CD4-positive, alpha-beta T cell treated with Interleukin-6 at 100 ng/mL for 8 hours (primary cell): ENCODE data around the gene TTC31.
"Not testable (repeated sequence)": the region's sequence is repeated elsewhere in the genome, so short reads cannot be mapped to it uniquely, and the experiment has no call there.

ENCODE experiments used
- DNase-seq: peaks from one replicate; pipeline ENCODE4 v3.0.0-alpha.2; 2020; ENCODE audit warnings: mixed read lengths, low spot score

TTC31 gene

GRCh38 chr2:74482801-74483674 is at the start of gene TTC31, which contains the start of gene CCDC142:
TSS of gene TTC31 (plus strand) at chr2:74483081. CDS start at chr2:74483096, 15 bp downstream.
TSS of gene CCDC142 (minus strand) at chr2:74482998. CDS start at chr2:74482837, 161 bp downstream.
- DNase-seq, result peak; percentile 93

DNA sequence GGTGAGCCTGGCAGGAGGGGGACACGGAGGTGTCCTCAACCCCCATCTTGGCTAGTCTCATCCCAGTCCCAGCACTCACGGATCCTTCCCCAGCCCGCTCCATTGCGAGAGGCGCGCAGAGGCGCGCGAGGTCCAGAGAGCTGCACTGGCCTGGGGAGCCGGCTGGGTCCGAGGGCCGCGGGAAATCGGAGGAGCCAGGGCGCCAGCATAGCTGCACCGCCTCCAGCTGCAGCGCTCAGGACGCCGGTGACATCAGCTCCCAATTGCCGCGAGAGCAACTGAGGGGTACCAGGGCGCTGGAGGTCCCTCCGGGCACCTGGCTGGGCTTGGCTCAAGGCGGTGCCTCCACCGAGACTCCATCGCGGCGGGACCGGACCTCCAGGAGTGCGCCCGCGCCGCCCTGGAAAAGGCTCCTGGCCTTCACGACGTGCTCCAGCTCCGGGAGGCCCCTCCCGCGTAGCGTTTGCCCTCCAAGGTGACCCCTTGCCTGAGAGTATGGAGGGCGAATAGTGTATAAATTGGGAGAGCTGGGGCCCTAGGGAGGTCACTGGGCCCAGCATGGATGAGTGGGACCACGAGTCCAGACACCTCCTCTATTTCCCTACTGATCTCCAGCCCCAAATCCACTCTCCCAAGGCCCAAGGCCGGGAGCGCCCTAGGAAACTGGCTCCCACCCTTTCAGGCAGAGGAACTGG is 46.6 kb upstream of the TTC31 start:
- DNase-seq, result no peak

- no peak for DNase-seq
Measured at GRCh38 chr2:74436848-74437695, 45.8 kb upstream of the TTC31 start.

DNA sequence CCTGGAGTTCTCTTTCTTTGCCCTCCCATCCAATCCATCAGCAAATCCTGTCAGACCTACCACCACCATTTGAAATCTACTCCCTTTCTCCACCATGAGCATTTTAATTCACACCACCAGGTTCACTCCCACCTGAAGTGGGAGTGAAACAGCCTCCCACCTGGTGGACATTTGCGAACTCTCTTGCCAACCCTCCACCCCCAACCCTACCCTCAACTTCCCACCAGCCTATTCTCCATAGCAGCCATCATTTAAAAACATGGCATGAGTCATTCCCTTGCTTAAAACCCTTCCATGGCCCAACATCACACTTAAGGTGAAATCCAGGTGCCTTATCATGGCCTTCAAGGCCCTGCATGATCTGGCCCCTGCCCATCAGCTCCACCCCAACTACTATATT is 44.6 kb upstream of the TTC31 start:
- no peak for DNase-seq

GRCh38 chr2:74439373-74439772 is 43.5 kb upstream of the TTC31 start:
- no peak for DNase-seq

DNA sequence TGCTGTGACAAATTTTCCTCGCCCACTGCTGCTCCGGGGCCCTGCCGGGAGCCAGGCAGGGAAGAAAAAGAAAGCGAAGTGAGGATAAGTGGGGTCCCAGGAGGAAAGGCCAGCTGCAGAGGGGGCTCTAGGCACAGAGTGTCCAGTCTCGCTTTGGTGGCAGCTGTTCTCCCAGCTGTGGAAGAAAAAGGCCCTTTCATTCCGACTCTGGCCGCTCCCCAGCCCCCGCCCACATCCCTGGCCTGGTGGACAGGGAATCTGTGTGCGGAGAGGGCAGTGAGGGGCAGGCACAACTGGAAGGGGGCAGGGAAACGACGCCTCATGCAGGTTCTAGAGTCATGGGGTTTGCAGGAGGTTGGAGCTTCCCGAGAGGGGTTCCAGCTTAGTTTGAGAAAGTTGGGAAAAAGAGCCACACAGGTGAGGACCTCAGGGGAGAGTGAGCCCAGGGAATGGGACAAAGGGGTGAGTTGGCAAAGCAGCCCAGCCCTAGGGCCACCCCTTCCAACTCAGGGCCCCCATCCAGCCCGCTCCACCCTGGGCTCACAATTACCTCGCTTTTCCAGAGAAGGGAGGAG is 43.0 kb upstream of the TTC31 start:
- no peak for DNase-seq

- no peak for DNase-seq
Measured at GRCh38 chr2:74440378-74441169, 42.3 kb upstream of the TTC31 start.

GRCh38 chr2:74441170-74441689 is 41.7 kb upstream of the TTC31 start:
- no peak for DNase-seq

GRCh38 chr2:74441690-74442482 is 41.0 kb upstream of the TTC31 start, which contains the start of gene RTKN:
TSS of gene RTKN (minus strand) at chr2:74441937. CDS start at chr2:74441816, 121 bp downstream.
- DNase-seq, result no peak

DNA sequence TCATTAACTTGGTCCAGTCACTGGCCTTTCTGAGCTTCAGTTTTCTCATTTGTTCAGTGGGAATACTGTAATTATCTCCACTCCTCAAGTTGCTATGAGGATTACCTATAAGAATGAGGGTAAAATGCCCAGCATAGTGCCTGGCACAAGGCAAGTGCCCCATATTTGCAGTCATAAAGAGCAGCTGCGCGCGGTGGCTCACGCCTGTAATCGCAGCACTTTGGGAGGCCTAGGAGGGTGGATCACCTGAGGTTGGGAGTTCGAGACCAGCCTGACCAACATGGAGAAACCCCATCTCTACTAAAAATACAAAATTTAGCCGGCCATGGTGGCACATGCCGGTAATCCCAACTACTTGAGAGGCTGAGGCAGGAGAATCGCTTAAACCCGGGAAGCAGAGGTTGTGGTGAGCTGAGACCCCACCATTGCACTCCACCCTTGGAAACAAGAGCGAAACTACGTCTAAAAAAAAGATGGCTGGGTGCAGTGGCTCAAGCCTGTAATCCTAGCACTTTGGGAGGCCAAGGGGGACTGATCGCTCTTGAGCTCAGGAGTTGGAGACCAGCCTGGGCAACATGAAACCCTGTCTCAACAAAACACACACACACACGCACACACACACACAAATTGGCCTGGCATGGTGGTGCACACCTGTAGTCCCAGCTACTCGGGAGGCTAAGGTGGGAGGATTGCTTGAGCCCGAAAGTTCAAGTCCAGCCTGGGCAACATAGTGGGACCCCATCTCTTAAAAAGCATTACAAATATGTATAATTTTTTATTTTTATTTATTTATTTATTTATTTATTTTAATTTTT is 40.2 kb upstream of the TTC31 start:
- not testable (repeated sequence) for DNase-seq

DNA sequence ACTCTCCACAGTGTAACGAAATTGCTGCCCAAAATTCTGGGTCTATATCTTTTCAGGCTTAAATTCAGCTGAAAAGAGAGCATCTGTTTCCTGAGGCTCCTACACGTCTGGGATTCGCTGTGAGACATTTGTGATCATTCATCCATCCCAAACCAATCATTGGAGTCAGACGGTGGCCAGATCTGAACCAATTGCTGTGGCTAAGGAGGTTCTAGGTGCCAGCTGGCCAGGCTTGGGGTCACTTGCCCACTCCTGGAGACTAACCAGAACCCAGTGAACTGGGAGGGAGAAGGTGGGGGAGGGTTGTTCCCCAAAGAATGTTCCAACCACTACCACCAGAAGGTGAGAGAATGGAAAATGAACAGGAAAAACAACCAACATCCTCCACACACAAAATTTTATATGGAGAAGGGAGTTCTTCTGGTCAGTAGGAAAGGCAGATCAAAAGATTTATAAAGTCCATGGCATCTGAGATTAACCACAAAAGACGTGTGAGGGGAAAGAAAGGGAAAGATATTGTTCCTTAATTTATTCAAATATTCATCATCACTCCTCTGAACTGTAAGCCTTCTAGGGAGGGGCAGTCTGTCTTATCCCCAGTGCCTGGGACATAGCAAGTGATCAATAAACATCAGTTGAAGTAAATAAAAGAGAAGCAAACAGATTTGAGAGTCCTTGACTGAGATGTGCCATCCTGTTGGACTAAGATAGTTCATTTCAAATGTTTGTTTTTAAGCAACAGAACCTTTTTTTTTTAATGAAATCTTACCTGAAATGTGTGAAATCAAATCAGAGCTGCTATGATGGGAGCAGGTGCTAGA is 38.2 kb upstream of the TTC31 start:
- no peak for DNase-seq

GRCh38 chr2:74447230-74447999 is 35.5 kb upstream of the TTC31 start:
- no peak for DNase-seq

DNA sequence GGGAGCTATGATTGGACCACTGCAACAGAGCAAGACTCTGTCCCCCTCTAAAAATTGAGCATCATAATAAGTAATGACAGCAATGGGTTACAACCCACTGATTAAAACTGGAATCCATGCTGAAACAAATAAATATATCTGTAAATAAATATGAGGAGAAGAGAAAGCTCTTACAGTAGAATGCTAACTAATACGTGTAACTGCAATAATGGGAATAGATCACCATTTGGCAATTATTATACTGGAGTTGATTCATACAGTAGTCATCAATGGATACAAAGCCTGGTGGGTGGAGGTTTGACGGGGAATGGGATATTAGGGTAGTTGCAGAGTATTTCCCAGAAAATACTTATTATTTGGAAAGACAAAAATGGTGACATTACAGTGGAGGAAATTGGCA is 34.1 kb upstream of the TTC31 start:
- DNase-seq, result no peak

GRCh38 chr2:74450570-74451190 is 32.2 kb upstream of the TTC31 start:
- no peak for DNase-seq

DNA sequence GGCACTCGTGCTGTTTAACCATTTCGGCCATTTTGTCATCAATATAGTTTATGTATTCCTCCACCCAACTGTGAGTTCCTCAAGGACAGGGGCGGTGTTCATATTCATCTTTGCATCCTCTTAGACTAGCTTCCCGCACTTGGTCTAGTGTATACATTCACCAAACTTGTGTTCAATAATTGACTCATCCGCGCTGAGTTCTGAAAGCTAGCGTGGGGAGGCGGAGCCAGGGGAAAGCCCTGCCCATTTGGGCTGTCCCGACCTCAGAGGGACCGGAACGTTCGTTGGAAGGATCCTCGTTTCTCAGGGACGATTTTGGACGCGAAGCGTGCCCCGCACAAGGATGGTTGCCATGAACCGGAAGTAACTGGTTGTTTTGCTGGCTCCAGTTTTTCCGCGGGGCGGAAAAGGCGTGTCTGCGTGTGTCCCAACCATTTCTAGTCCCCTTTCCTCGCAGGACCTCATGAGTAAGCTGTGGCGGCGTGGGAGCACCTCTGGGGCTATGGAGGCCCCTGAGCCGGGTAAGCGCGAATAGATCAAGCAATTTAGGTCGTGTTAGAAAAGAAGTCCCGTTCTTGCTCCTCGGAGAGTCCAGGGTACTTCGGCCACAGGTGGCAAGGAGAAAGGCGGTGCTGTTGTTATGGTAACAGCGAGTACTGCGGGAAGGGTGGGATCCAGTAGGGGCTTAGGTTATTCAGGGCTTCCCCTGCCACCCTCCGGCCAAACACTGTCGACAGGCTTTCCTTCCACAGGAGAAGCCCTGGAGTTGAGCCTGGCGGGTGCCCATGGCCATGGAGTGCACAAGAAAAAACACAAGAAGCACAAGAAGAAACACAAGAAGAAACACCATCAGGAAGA is 28.0 kb upstream of the TTC31 start, which contains the start of gene INO80B:
INO80B (plus strand) TSS at position 434 of the 858 bp plus-strand sequence; CDS start at position 464, 30 bp downstream.
- DNase-seq, result peak; percentile 97

DNA sequence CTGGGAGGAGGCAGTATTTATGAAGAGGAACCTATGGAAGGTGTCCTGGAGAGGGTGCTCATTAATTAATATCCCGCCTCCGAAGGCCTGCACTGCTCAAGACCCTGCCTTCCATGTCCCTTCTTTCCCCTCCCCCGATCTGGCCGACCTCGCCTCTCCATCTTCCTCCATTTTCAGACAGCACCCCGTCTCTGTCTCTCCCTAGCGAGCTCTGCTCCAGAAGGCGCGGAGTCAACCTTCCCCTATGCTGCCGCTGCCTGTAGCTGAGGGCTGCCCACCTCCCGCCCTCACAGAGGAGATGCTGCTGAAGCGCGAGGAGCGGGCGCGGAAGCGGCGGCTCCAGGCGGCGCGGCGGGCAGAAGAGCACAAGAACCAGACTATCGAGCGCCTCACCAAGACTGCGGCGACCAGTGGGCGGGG is 25.7 kb upstream of the TTC31 start:
- DNase-seq, result no peak
